PC-9 (cell line): ENCODE measurements around the gene GULP1.
"Not testable (repeated sequence)": the region's sequence is repeated elsewhere in the genome, so short reads cannot be mapped to it uniquely, and the experiment has no call there.

Experiments
- EZH2 ChIP-seq: fragments of 200-600 bp; sonication (generic); IDR thresholded peaks from 2 replicates; pipeline ENCODE4 v1.8.0; 2017; ENCODE audit warnings: antibody characterized with exemption, low read depth
- TF ChIP-seq, protein P1 (sequence below): fragments of 200-600 bp; sonication (generic); conservative IDR thresholded peaks from 2 replicates; pipeline ENCODE4 v1.6.1; 2017; ENCODE audit warnings: mixed run types, antibody characterized with exemption, mild to moderate bottlenecking, moderate library complexity

DNA sequence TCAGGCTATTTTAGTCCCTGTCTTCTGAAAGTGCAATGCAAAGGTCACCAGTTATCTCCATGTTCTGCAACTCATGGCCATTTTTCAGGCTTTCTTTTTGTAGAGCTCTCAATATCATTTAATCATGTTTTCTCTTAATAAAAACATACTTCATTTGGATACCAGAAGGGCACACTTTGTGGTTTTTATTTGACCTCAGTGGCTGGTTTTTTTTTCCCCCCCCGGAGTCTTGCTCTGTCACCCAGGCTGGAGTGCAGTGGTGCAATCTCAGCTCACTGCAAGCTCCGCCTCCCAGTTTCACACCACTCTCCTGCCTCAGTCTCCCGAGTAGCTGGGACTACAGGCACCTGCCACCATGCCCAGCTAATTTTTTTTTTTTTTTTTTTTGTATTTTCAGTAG, 174.4 kb downstream of the GULP1 start:
- TF ChIP-seq, protein P1, sequence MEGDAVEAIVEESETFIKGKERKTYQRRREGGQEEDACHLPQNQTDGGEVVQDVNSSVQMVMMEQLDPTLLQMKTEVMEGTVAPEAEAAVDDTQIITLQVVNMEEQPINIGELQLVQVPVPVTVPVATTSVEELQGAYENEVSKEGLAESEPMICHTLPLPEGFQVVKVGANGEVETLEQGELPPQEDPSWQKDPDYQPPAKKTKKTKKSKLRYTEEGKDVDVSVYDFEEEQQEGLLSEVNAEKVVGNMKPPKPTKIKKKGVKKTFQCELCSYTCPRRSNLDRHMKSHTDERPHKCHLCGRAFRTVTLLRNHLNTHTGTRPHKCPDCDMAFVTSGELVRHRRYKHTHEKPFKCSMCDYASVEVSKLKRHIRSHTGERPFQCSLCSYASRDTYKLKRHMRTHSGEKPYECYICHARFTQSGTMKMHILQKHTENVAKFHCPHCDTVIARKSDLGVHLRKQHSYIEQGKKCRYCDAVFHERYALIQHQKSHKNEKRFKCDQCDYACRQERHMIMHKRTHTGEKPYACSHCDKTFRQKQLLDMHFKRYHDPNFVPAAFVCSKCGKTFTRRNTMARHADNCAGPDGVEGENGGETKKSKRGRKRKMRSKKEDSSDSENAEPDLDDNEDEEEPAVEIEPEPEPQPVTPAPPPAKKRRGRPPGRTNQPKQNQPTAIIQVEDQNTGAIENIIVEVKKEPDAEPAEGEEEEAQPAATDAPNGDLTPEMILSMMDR, result not testable (repeated sequence)
- TF ChIP-seq EZH2, result not testable (repeated sequence)
